Loucy (cell line): ENCODE data around the gene MEN1.

Source experiments
- H2AFZ ChIP-seq: fragments of 200-600 bp; sonication (generic); 2 replicates; pipeline ENCODE4 v1.6.0; 2016; ENCODE audit warnings: antibody characterized with exemption, mild to moderate bottlenecking, low read length, moderate library complexity
- H3F3A ChIP-seq: fragments of 200-600 bp; 2 replicates; pipeline ENCODE4 v1.6.0; 2016; ENCODE audit warnings: antibody characterized with exemption, low read depth, mild to moderate bottlenecking
- H3K27me3 ChIP-seq: fragments of 200-600 bp; sonication (generic); 2 replicates; pipeline ENCODE4 v1.6.1; 2014; ENCODE audit warnings: low read length, mild to moderate bottlenecking; ENCODE audit not compliant: insufficient read depth, poor library complexity, severe bottlenecking
- H3K36me3 ChIP-seq: fragments of 200-600 bp; sonication (generic); 2 replicates; pipeline ENCODE4 v1.6.1; 2016; ENCODE audit warnings: low read length; ENCODE audit not compliant: insufficient read depth
- H3K4me1 ChIP-seq: fragments of 200-600 bp; sonication (generic); 2 replicates; pipeline ENCODE4 v1.5.1; 2014; ENCODE audit warnings: low read length, mild to moderate bottlenecking; ENCODE audit not compliant: insufficient read depth, poor library complexity, severe bottlenecking
- H3K4me2 ChIP-seq: fragments of 200-600 bp; sonication (generic); 2 replicates; pipeline ENCODE4 v1.6.0; 2014; ENCODE audit warnings: antibody characterized with exemption, low read length, low read depth, mild to moderate bottlenecking; ENCODE audit not compliant: poor library complexity, severe bottlenecking
- H3K4me3 ChIP-seq: fragments of 200-600 bp; sonication (generic); 2 replicates; pipeline ENCODE4 v1.5.1; 2014; ENCODE audit warnings: low read length, mild to moderate bottlenecking, mixed read lengths; ENCODE audit not compliant: poor library complexity, severe bottlenecking
- H3K79me2 ChIP-seq: fragments of 200-600 bp; sonication (generic); 2 replicates; pipeline ENCODE4 v1.6.1; 2014; ENCODE audit warnings: low read length; ENCODE audit not compliant: insufficient read depth
- H3K9ac ChIP-seq: fragments of 200-600 bp; sonication (generic); 2 replicates; pipeline ENCODE4 v1.6.0; 2014; ENCODE audit warnings: mild to moderate bottlenecking, low read depth, low read length, moderate library complexity; ENCODE audit not compliant: poor library complexity, severe bottlenecking
- H3K9me2 ChIP-seq: fragments of 200-600 bp; sonication (generic); replicated peaks from 2 replicates; pipeline ENCODE4 v1.6.1; 2016; ENCODE audit warnings: low read depth, low read length, mixed read lengths
- H3K9me3 ChIP-seq: fragments of 200-600 bp; sonication (generic); 2 replicates; pipeline ENCODE4 v1.6.1; 2014; ENCODE audit warnings: mild to moderate bottlenecking, antibody characterized with exemption, low read length, low read depth; ENCODE audit not compliant: insufficient read depth
- H4K20me1 ChIP-seq: fragments of 200-600 bp; sonication (generic); 2 replicates; pipeline ENCODE4 v1.6.0; 2014; ENCODE audit warnings: antibody characterized with exemption, low read length, mild to moderate bottlenecking; ENCODE audit not compliant: insufficient read depth, poor library complexity, severe bottlenecking
- CTCF ChIP-seq: fragments of 200-600 bp; sonication (generic); conservative IDR thresholded peaks from 2 replicates; pipeline ENCODE4 v1.5.1; 2014; ENCODE audit warnings: mild to moderate bottlenecking, antibody characterized with exemption, low read length
- EZH2phosphoT487 ChIP-seq: fragments of 200-600 bp; IDR thresholded peaks from 2 replicates; pipeline ENCODE4 v1.6.1; 2018; ENCODE audit warnings: antibody characterized with exemption, mild to moderate bottlenecking, moderate library complexity, borderline replicate concordance

The MEN1 gene

GRCh38 chr11:64754919-64755662 is 55.3 kb downstream of the MEN1 start:
- Histone ChIP-seq H3F3A (no peaks in the 10 kb centered on the region), H4K20me1 (no peaks in the 10 kb centered on the region), H3K9ac (no peak overlapping the region), H3K27me3 (no peaks in the 10 kb centered on the region), H3K4me1 (peaks cover 5% of the 10 kb centered on the region), H3K9me2 (no peaks in the 10 kb centered on the region), H3K9me3 (no peaks in the 10 kb centered on the region), H3K4me2 (no peak overlapping the region), H2AFZ (no peak overlapping the region), H3K36me3 (no peaks in the 10 kb centered on the region), H3K4me3 (no peak overlapping the region), H3K79me2 (no peaks in the 10 kb centered on the region)
- TF ChIP-seq EZH2phosphoT487 (no peak), CTCF (no peak)

GRCh38 chr11:64754124-64754918 is 56.0 kb downstream of the MEN1 start:
- Histone ChIP-seq H3K4me1 (no peaks in the 10 kb centered on the region), H3K79me2 (no peaks in the 10 kb centered on the region), H4K20me1 (no peaks in the 10 kb centered on the region), H3K36me3 (no peaks in the 10 kb centered on the region), H3K27me3 (no peaks in the 10 kb centered on the region), H3K9ac (no peak overlapping the region), H2AFZ (no peak overlapping the region), H3K9me3 (no peaks in the 10 kb centered on the region), H3K4me3 (no peak overlapping the region), H3F3A (no peaks in the 10 kb centered on the region), H3K9me2 (no peaks in the 10 kb centered on the region), H3K4me2 (no peak overlapping the region)
- TF ChIP-seq CTCF (no peak), EZH2phosphoT487 (no peak)
